ENCODE results near the gene MED17.

DNA sequence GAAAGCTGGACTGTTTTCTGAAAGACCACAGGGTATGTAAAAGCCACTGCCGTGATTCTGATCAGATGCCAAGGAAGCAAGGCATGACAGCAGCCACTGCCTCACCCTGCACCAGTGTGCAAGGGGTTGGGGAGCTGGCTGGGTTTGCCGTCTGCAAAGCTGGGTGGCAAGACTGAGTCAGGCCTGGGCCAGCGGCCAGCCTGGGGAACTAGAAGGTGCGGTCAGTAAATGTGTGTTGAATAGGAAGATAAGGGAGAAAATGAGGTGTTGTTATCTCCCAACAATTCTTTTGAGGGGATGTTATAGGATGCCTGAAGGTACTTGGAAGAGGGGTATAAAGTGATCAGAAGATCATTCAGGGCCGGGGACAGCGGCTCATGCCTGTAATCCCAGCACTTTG lies 58.4 kb downstream of the MED17 start:
- TF ChIP-seq, protein P1, sequence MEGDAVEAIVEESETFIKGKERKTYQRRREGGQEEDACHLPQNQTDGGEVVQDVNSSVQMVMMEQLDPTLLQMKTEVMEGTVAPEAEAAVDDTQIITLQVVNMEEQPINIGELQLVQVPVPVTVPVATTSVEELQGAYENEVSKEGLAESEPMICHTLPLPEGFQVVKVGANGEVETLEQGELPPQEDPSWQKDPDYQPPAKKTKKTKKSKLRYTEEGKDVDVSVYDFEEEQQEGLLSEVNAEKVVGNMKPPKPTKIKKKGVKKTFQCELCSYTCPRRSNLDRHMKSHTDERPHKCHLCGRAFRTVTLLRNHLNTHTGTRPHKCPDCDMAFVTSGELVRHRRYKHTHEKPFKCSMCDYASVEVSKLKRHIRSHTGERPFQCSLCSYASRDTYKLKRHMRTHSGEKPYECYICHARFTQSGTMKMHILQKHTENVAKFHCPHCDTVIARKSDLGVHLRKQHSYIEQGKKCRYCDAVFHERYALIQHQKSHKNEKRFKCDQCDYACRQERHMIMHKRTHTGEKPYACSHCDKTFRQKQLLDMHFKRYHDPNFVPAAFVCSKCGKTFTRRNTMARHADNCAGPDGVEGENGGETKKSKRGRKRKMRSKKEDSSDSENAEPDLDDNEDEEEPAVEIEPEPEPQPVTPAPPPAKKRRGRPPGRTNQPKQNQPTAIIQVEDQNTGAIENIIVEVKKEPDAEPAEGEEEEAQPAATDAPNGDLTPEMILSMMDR (conservative IDR thresholded peaks at IDR 0.05; ENCODE audit: low read length) = no peak
- no peak for TF ChIP-seq EZH2phosphoT487 (IDR thresholded peaks at IDR 0.05; ENCODE audit: borderline replicate concordance, low read depth, low read length)
